ENCODE measurements around the gene CNPY3. TPM values are rescaled to one million over a fixed set of nuclear protein-coding genes. Genes with fewer than 3 reads are reported as not detected.

CNPY3 gene
- total and polyA plus RNA-seq, 4 donors: 28.3 to 50.1 (median 32.5) TPM

DNA sequence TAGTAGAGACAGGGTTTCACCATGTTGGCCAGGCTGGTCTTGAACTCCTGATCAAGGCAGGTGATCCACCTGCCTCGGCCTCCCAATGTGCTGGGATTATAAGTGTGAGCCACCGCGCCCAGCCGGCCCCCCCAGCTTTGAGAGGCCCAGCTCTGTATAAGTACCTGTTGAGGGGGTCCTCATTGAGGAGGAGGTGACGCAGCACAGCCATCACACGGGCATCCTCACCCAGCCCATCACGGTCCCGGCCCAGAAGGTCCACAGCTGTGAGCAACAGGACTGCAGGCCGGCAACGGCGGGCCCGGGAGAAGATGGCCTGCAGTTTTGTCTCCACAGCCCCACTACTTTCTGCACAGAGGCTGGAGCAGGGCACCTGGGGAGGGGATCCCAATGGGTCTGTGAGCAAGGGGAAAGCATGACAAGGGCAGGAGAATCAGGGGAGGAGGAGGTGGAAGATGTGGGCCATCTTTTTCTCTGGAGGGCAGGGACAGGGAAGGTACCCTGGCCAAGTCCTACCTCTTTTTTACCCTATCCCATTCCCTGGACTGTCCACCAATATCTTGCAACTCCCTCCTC, 38.9 kb downstream of the CNPY3 start:
- 95 to 96% methylated on average over 12 of the region's 12 CpGs for WGBS, 2 donors
- H3K4me3 ChIP-seq (ENCODE audit: low read length in 2 of 2): no peak overlapping the region

DNA sequence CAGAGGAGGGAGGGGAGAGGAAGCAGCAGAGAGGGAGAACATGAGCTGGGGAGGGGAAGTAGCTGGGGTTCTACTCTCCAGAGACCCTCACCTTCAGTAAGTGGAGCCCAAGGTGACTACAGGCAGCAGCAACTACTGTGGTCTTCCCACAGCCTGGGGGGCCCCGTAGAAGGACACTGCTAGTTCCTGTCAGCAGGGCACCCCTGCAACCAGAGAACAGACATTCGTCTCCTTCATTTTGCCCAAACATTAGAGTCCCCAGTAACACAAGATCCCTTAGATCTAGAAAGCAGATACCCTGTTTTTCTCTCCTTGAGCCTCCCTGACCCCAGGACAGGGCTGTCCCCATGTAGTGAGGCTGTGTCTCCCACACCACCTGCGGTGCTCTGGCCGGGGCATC, 39.5 kb downstream of the CNPY3 start:
- no peak for ATAC-seq (ENCODE audit: low FRiP score)
- intact Hi-C loops (cut with DNase I): no loop called here
- H3K27me3 ChIP-seq (ENCODE audit: control insufficient read depth in 1 of 2, insufficient read depth in 2 of 2, low read length in 1 of 2): no peaks in the 10 kb centered on the region

More for the DNA sequence above, 38.9 kb downstream of the CNPY3 start:
- Histone ChIP-seq H3K27me3 (ENCODE audit: control insufficient read depth in 1 of 2, insufficient read depth in 2 of 2, low read length in 1 of 2) (no peaks in the 10 kb centered on the region), H3K9me3 (ENCODE audit: control insufficient read depth, low read length) (no peaks in the 10 kb centered on the region), H3K4me1 (ENCODE audit: control insufficient read depth in 1 of 2, insufficient read depth in 2 of 2, low read length in 2 of 2) (no peaks in the 10 kb centered on the region), H3K27ac (ENCODE audit: low read depth in 1 of 2, low read length in 2 of 2) (no peak overlapping the region), H3K36me3 (ENCODE audit: control insufficient read depth in 1 of 2, insufficient read depth in 2 of 2, low read length in 1 of 2) (peaks cover 0 to 12% of the 10 kb centered on the region in 2 donors)
- DNase-seq (no peak), ATAC-seq (ENCODE audit: low FRiP score) (no peak)
- intact Hi-C loops (cut with DNase I): no loop called here

DNA sequence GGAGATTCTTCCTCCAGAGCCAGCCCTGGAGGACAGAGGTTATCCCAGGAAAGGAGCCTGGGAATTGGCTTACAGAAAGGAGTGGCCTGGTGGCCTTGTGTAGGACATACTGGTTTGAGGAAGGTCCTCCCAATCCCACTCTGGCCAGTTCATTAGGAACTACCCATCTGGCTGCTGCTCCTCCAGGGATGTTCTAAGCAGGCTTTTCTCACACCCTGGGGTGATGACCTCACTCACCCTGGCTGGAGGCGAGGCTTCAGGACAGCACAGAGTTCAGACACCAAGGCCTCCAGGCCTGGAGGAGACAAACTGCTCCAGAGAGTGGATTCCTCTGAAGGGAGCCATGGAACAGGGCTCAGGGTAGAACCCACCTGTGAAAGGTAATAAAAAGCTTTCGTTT, 40.2 kb downstream of the CNPY3 start:
- H3K9me3 ChIP-seq (ENCODE audit: control insufficient read depth, low read length): no peaks in the 10 kb centered on the region
- no peak overlapping the region for H3K4me3 ChIP-seq (ENCODE audit: low read length in 2 of 2)
- H3K27me3 ChIP-seq (ENCODE audit: control insufficient read depth in 1 of 2, insufficient read depth in 2 of 2, low read length in 1 of 2): no peaks in the 10 kb centered on the region
- 87 to 91% methylated on average over 2 of the region's 2 CpGs for WGBS, 2 donors
- peaks cover 0 to 12% of the 10 kb centered on the region in 2 donors for H3K36me3 ChIP-seq (ENCODE audit: control insufficient read depth in 1 of 2, insufficient read depth in 2 of 2, low read length in 1 of 2)
- DNase-seq (no peak), ATAC-seq (ENCODE audit: low FRiP score) (no peak)
- no peaks in the 10 kb centered on the region for H3K4me1 ChIP-seq (ENCODE audit: control insufficient read depth in 1 of 2, insufficient read depth in 2 of 2, low read length in 2 of 2)
- no peak overlapping the region for H3K27ac ChIP-seq (ENCODE audit: low read depth in 1 of 2, low read length in 2 of 2)
- intact Hi-C loops (cut with DNase I): no loop called here

More for the DNA sequence above, 39.5 kb downstream of the CNPY3 start:
- no peak overlapping the region for H3K27ac ChIP-seq (ENCODE audit: low read depth in 1 of 2, low read length in 2 of 2)
- no peaks in the 10 kb centered on the region for H3K4me1 ChIP-seq (ENCODE audit: control insufficient read depth in 1 of 2, insufficient read depth in 2 of 2, low read length in 2 of 2)
- DNase-seq: no peak
- H3K4me3 ChIP-seq (ENCODE audit: low read length in 2 of 2): no peak overlapping the region
- H3K9me3 ChIP-seq (ENCODE audit: control insufficient read depth, low read length): no peaks in the 10 kb centered on the region
- H3K36me3 ChIP-seq (ENCODE audit: control insufficient read depth in 1 of 2, insufficient read depth in 2 of 2, low read length in 1 of 2): peaks cover 0 to 12% of the 10 kb centered on the region in 2 donors
- 69 to 81% methylated on average over 4 of the region's 4 CpGs for WGBS, 2 donors

DNA sequence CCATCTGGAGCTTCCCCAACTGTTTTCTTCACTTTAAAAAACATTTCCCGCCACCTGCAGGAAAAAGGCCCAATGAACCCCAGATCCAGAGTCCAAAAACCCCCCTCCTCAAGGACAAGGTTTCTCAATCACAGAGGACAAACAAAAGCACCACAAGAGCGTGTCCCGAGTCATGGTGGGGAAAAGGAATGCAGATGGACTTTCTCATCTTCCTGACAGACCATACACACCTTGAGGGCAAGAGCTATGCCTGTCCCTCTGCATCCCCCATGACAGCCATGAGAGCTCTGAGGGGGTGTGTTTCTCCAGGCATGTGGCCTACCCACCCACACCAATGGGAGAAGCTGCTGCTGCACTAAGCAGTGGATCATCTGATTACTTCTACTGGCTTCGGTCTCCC, 40.7 kb downstream of the CNPY3 start:
- ATAC-seq (ENCODE audit: low FRiP score) (no peak), DNase-seq (no peak)
- no peaks in the 10 kb centered on the region for H3K9me3 ChIP-seq (ENCODE audit: control insufficient read depth, low read length)
- intact Hi-C loops (cut with DNase I): no loop called here
- no peak overlapping the region for H3K4me3 ChIP-seq (ENCODE audit: low read length in 2 of 2)
- H3K36me3 ChIP-seq (ENCODE audit: control insufficient read depth in 1 of 2, insufficient read depth in 2 of 2, low read length in 1 of 2): peaks cover 0 to 10% of the 10 kb centered on the region in 2 donors
- no peak overlapping the region for H3K27ac ChIP-seq (ENCODE audit: low read depth in 1 of 2, low read length in 2 of 2)
- no peaks in the 10 kb centered on the region for H3K4me1 ChIP-seq (ENCODE audit: control insufficient read depth in 1 of 2, insufficient read depth in 2 of 2, low read length in 2 of 2)
- WGBS, 2 donors: 91 to 96% methylated on average over 4 of the region's 4 CpGs
- H3K27me3 ChIP-seq (ENCODE audit: control insufficient read depth in 1 of 2, insufficient read depth in 2 of 2, low read length in 1 of 2): no peaks in the 10 kb centered on the region

DNA sequence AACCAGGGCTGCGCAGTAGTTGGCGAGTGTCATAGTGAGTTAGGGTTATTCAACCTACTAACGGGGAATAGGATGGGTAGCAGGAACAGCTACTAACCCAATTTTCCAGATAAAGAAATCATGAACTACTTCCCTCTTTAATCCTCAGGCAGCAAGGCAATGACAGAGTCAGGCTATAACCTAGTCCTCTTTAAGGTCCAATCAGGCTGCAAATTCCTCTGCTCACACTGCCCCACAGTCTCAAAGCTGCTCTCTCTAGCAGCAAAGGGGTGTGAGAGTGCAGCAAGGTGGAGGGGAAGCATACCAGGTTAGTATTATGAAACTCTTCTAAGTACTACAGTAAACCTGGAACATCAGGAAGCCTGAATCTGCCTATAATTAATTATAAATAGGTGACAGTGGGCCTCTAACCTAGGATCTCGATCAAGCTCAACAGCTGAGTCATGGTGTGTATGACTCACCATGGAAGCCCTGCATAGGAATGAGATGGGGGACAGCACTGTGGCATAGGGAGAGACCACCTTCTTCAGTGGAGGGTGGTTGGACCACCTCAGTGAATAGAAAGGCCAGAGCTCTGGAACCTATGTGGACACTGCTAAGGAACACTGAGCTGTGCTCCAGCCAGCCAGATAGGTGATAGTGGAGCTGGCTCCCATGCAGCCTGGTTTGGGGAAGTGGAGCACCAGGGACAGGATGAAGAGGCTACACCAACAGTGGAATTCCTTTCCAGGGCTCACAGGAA, 41.8 kb downstream of the CNPY3 start:
- Histone ChIP-seq H3K4me1 (ENCODE audit: control insufficient read depth in 1 of 2, insufficient read depth in 2 of 2, low read length in 2 of 2) (no peaks in the 10 kb centered on the region), H3K36me3 (ENCODE audit: control insufficient read depth in 1 of 2, insufficient read depth in 2 of 2, low read length in 1 of 2) (peaks cover 0 to 5% of the 10 kb centered on the region in 2 donors), H3K9me3 (ENCODE audit: control insufficient read depth, low read length) (no peaks in the 10 kb centered on the region), H3K27ac (ENCODE audit: low read depth in 1 of 2, low read length in 2 of 2) (no peak overlapping the region), H3K27me3 (ENCODE audit: control insufficient read depth in 1 of 2, insufficient read depth in 2 of 2, low read length in 1 of 2) (no peaks in the 10 kb centered on the region), H3K4me3 (ENCODE audit: low read length in 2 of 2) (no peak overlapping the region)
- no peak for ATAC-seq (ENCODE audit: low FRiP score)
- WGBS, 2 donors: 62 to 78% methylated on average over 4 of the region's 4 CpGs
- intact Hi-C loops (cut with DNase I): no loop called here
- DNase-seq: no peak

DNA sequence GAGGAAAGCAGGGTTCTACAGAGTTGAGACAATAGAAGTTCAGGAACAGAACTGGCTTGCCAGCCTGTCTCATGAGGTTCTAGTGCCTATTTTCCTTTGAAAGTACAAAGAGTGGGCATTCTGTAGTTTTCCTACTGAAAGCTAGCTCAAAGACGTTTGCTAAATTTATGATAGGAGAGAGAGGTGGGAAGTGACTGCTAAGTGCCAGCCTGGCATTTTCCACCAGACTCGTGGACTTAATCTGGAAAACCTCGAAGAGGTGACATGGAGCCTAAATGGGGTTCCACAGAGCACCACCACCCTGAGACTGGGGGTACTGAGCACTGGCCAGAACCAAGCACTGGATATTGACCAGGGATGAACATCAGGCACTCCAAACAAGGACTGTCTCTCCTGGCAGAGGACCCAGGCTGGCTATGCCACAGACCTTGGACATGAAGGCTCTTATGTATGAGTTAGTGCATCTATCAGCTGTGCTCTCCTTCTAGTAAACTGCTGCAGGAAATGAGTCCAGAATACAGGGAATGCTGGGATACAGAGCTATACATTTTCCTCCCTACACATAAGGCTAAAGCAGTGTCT, 42.6 kb downstream of the CNPY3 start:
- H3K9me3 ChIP-seq (ENCODE audit: control insufficient read depth, low read length): no peaks in the 10 kb centered on the region
- intact Hi-C loops (cut with DNase I): no loop called here
- H3K27me3 ChIP-seq (ENCODE audit: control insufficient read depth in 1 of 2, insufficient read depth in 2 of 2, low read length in 1 of 2): no peaks in the 10 kb centered on the region
- no peak overlapping the region for H3K27ac ChIP-seq (ENCODE audit: low read depth in 1 of 2, low read length in 2 of 2)
- H3K36me3 ChIP-seq (ENCODE audit: control insufficient read depth in 1 of 2, insufficient read depth in 2 of 2, low read length in 1 of 2): peaks cover 0 to 3% of the 10 kb centered on the region in 2 donors
- WGBS, 2 donors: 69 to 74% methylated on average over 3 of the region's 3 CpGs
- DNase-seq: no peak
- no peak overlapping the region for H3K4me3 ChIP-seq (ENCODE audit: low read length in 2 of 2)
- H3K4me1 ChIP-seq (ENCODE audit: control insufficient read depth in 1 of 2, insufficient read depth in 2 of 2, low read length in 2 of 2): no peaks in the 10 kb centered on the region
- no peak for ATAC-seq (ENCODE audit: low FRiP score)

DNA sequence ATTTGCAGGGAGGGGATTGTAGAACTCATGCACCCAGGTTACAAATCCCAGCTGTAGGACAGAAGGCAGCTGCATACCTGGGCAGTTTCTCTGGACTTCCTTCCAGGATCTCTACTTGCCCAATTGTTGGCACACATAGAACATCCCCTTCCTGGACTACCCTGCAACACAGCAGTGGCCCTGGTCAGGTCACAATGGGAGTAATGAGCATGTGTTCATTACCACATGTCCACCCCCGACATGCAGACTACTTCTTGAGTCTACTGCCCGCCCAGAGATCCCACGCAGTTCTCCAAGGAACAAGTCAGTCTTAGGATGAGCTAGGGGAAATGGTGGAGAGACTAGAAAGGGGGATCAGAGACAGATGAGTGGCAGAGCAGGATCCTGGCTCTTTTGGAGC, 44.6 kb downstream of the CNPY3 start:
- no peaks in the 10 kb centered on the region for H3K36me3 ChIP-seq (ENCODE audit: control insufficient read depth in 1 of 2, insufficient read depth in 2 of 2, low read length in 1 of 2)
- ATAC-seq (ENCODE audit: low FRiP score): no peak

DNA sequence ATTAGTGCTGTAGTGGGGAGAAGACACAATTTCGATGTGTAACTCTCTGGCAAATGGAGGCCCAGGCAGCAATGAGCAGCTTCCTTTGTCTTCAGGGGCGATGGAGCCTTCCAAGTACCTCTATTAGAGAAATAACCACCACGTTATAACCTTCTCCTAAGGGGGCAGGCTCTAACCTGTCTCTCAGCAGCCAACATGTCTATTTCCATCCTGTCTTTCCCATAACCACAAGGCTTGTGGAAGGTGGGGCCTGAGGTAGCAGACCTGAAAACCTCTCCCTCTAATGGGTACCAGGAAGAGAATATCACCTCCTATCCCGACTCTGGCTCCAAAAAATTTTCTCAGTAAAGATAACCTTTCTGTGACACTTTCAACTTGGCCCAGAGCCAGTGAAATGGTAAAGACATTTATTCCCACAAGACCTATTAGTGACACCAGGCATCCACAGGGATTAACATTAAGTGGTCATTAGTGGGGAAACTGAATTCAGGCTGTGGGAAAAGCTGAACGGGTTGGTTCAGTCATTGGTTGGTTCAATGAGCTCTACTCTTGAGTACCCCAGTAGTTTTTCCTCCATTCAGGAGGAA, 45.7 kb downstream of the CNPY3 start:
- WGBS, 2 donors: 81 to 82% methylated on average over 5 of the region's 5 CpGs
- Histone ChIP-seq H3K27me3 (ENCODE audit: control insufficient read depth in 1 of 2, insufficient read depth in 2 of 2, low read length in 1 of 2) (no peaks in the 10 kb centered on the region), H3K9me3 (ENCODE audit: control insufficient read depth, low read length) (no peaks in the 10 kb centered on the region), H3K4me3 (ENCODE audit: low read length in 2 of 2) (no peak overlapping the region), H3K4me1 (ENCODE audit: control insufficient read depth in 1 of 2, insufficient read depth in 2 of 2, low read length in 2 of 2) (no peaks in the 10 kb centered on the region), H3K27ac (ENCODE audit: low read depth in 1 of 2, low read length in 2 of 2) (no peak overlapping the region), H3K36me3 (ENCODE audit: control insufficient read depth in 1 of 2, insufficient read depth in 2 of 2, low read length in 1 of 2) (no peaks in the 10 kb centered on the region)
- intact Hi-C loops (cut with DNase I): loop anchor here in 1 of 2 donors (5.0 kb wide), 2 partner anchors 37 to 43 kb away; partner anchors contain the start of genes KLHDC3 and MEA1
- DNase-seq (no peak), ATAC-seq (ENCODE audit: low FRiP score) (no peak)

More for the DNA sequence above, 44.6 kb downstream of the CNPY3 start:
- Histone ChIP-seq H3K4me3 (ENCODE audit: low read length in 2 of 2) (no peak overlapping the region), H3K27ac (ENCODE audit: low read depth in 1 of 2, low read length in 2 of 2) (no peak overlapping the region), H3K9me3 (ENCODE audit: control insufficient read depth, low read length) (no peaks in the 10 kb centered on the region), H3K27me3 (ENCODE audit: control insufficient read depth in 1 of 2, insufficient read depth in 2 of 2, low read length in 1 of 2) (no peaks in the 10 kb centered on the region), H3K4me1 (ENCODE audit: control insufficient read depth in 1 of 2, insufficient read depth in 2 of 2, low read length in 2 of 2) (no peaks in the 10 kb centered on the region)
- WGBS, 2 donors: 89 to 91% methylated on average over 3 of the region's 3 CpGs
- DNase-seq: no peak
- intact Hi-C loops (cut with DNase I): no loop called here
